Right cardiac atrium (tissue), 5 donors: ENCODE measurements around the gene LRRFIP1. TPM values are rescaled to one million over a fixed set of nuclear protein-coding genes. Genes with fewer than 3 reads are reported as not detected.
A peak's percentile ranks its signal among the peaks of the same experiment; 100 is the strongest.
"Not testable (repeated sequence)": the region's sequence is repeated elsewhere in the genome, so short reads cannot be mapped to it uniquely, and the experiment has no call there.

Experiments
- ATAC-seq, 2 donors: fragments of 200-7000 bp; cut with Tn5 transposase; one replicate each; pipeline versions ENCODE4 v1.8.0 to v1.9.1; 2020; ENCODE audit warnings: moderate library complexity in 2 of 2, mild to moderate bottlenecking in 1 of 2
- DNase-seq, 3 donors: peaks; one replicate each; pipeline ENCODE4 v3.0.0-alpha.2; 2020
- H3K27ac ChIP-seq: one replicate; pipeline ENCODE4 v1.5.1; 2013; ENCODE audit warnings: mild to moderate bottlenecking, low read length, control low read depth, moderate library complexity
- H3K27me3 ChIP-seq: one replicate; pipeline ENCODE4 v1.6.1; 2013; ENCODE audit not compliant: control insufficient read depth, insufficient read depth
- H3K4me1 ChIP-seq: one replicate; pipeline ENCODE4 v1.6.1; 2013; ENCODE audit warnings: low read length; ENCODE audit not compliant: control insufficient read depth, insufficient read depth
- H3K4me3 ChIP-seq: one replicate; pipeline ENCODE4 v1.5.1; 2013; ENCODE audit warnings: low read length, control low read depth
- H3K9me3 ChIP-seq: one replicate; pipeline ENCODE4 v1.6.1; 2013; ENCODE audit warnings: low read length; ENCODE audit not compliant: control insufficient read depth
- WGBS: extraction: QIAGEN DNeasy Blood & Tissue Kit; methylation state at CpG from one replicate; pipeline ENCODE4 v1.1.7; 2013; 5-methylcytosine and 5-hydroxymethylcytosine counted together
- intact Hi-C, 4 donors: fragments of 100-400 bp; cut with DNase I; formaldehyde crosslinking; loops; one replicate each; pipeline versions ENCODE4 v1.11.0 to v1.14.0; 2022 to 2023
- polyA plus RNA-seq: library from polyadenylated mRNA; stranded (reverse); fragments of 200-250 nt; gene quantifications from one replicate; pipeline ENCODE4 v1.2.3, GENCODE V29; 2013
- total RNA-seq, 4 donors: library from RNA; stranded (reverse); fragmentation: NEBNext Ultra II Directional; extraction: Animal tissue kit (Norgen Biotek cat#: 25700); gene quantifications; one replicate each; pipeline ENCODE4 v1.2.1, GENCODE V29; 2021
- donor health status: healthy with polysubstance abuse.
- donor health status: DM: no; HTN: yes; CAD: no.
- donor health status: DM: no; HTN: no; CAD: no.
- donor health status: DM: no; HTN: yes; CAD: no; lungs with severe emphysema.
- donor health status: DM: yes; HTN: yes; CAD: no.

Gene LRRFIP1
- total and polyA plus RNA-seq, 5 donors: 61.9 to 106 (median 87.8) TPM

- 31% methylated on average over 5 of the region's 5 CpGs for WGBS
- Histone ChIP-seq H3K9me3 (no peaks in the 10 kb centered on the region), H3K4me3 (peak overlapping the region; percentile 19), H3K27ac (peak overlapping the region; percentile 80), H3K27me3 (no peaks in the 10 kb centered on the region), H3K4me1 (peaks cover 19% of the 10 kb centered on the region)
- DNase-seq: no peak
- intact Hi-C loops: loop anchor here in 2 of 4 donors (2.0 to 10.0 kb wide), 2 partner anchors 69 to 91 kb away; no protein-coding TSS in a partner anchor
- ATAC-seq: no peak
Measured at GRCh38 chr2:237675316-237675715, 47.9 kb downstream of the LRRFIP1 start.

DNA sequence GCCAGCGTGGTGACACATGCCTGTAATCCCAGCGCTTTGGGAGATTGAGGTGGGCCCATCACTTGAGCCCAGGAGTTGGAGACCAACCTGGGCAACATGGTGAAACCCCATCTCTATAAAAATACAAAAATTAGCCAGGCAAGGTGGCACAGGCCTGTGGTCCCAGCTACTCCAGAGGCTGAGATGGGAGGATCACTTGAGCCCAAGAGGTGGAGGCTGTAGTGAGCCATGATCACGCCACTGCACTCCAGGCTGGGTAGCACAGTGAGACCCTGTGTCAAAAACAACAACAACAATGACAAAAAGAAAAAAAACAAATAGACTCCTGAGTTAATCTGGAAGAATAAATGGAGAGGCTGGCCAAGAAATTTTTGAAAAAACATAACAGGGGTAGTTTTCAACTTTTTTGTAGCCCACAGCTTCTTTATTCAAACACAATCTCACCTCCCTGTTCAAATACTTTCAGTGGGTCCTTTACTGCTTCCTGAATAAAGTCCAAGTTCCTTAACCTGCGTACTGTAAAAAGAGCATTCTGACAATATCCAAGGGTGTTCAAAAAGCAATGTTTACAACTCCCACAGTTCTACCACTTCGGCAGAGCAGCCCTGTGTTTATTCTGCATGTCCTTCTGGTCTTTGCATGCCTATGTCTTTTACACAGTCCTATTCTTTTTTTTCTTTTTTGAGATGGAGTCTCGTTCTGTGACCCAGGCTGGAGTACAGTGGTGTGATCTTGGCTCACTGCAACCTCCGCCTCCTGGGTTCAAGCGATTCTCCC lies 53.5 kb downstream of the LRRFIP1 start:
- DNase-seq (peak in 1 of 3 donors; percentile 21), ATAC-seq (no peak)
- Histone ChIP-seq H3K9me3 (no peaks in the 10 kb centered on the region), H3K27ac (no peak overlapping the region), H3K4me3 (no peak overlapping the region), H3K4me1 (peaks cover 13% of the 10 kb centered on the region), H3K27me3 (no peaks in the 10 kb centered on the region)
- WGBS: 91% methylated on average over 8 of the region's 8 CpGs
- intact Hi-C loops: no loop called here

GRCh38 chr2:237682151-237682550 lies 54.8 kb downstream of the LRRFIP1 start:
- Histone ChIP-seq H3K4me1 (peaks cover 13% of the 10 kb centered on the region), H3K27ac (peak overlapping the region; percentile 5)
- intact Hi-C loops: no loop called here

GRCh38 chr2:237682856-237683670 lies 55.7 kb downstream of the LRRFIP1 start:
- intact Hi-C loops: no loop called here
- Histone ChIP-seq H3K9me3 (no peaks in the 10 kb centered on the region), H3K27ac (peak overlapping the region; percentile 5), H3K27me3 (no peaks in the 10 kb centered on the region), H3K4me3 (no peak overlapping the region), H3K4me1 (peaks cover 10% of the 10 kb centered on the region)
- ATAC-seq (no peak), DNase-seq (peak in 1 of 3 donors; percentile 64)
- 64% methylated on average over 18 of the region's 18 CpGs for WGBS

More at GRCh38 chr2:237682151-237682550, 54.8 kb downstream of the LRRFIP1 start:
- Histone ChIP-seq H3K27me3 (no peaks in the 10 kb centered on the region), H3K9me3 (no peaks in the 10 kb centered on the region), H3K4me3 (no peak overlapping the region)
- WGBS: 45% methylated on average over 7 of the region's 7 CpGs
- DNase-seq (peak in 1 of 3 donors; percentile 50), ATAC-seq (no peak)

DNA sequence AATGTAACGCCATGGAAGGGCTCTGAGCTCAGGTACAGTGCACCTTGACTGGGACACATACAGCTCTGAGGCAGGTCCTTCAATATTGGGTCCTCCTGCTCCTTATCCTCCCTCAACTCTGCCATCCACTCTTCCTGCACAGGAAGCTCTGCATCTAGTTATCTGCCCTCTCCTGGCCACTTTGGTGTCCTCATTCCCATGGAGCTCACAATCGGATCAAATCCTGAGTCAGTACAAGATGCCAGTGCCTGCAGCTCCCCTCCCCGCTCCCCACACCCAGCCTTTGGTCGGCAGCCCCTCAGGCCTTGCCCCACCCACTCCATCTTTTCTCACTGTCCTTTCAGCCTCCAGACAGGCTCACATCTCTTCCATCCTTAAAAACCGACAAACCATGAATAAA lies 58.0 kb downstream of the LRRFIP1 start:
- Histone ChIP-seq H3K9me3 (no peaks in the 10 kb centered on the region), H3K4me3 (no peak overlapping the region), H3K27me3 (no peaks in the 10 kb centered on the region), H3K27ac (no peak overlapping the region), H3K4me1 (peaks cover 14% of the 10 kb centered on the region)
- intact Hi-C loops: loop anchor here in 1 of 4 donors (5.0 kb wide), 1 partner anchor 62 kb away; no protein-coding TSS in a partner anchor
- ATAC-seq (no peak), DNase-seq (no peak)
- 77% methylated on average over 5 of the region's 5 CpGs for WGBS

GRCh38 chr2:237686659-237687136 lies 59.3 kb downstream of the LRRFIP1 start:
- 75% methylated on average over 11 of the region's 11 CpGs for WGBS
- no peak for ATAC-seq

GRCh38 chr2:237688081-237688480 lies 60.7 kb downstream of the LRRFIP1 start:
- Histone ChIP-seq H3K4me1 (peaks cover 7% of the 10 kb centered on the region), H3K9me3 (no peaks in the 10 kb centered on the region), H3K27ac (peak overlapping the region; percentile 96), H3K4me3 (no peak overlapping the region), H3K27me3 (no peaks in the 10 kb centered on the region)
- DNase-seq (no peak), ATAC-seq (no peak)
- intact Hi-C loops: loop anchor here in 1 of 4 donors (5.0 kb wide), 1 partner anchor 59 kb away; no protein-coding TSS in a partner anchor
- WGBS: 72% methylated on average over 1 of the region's 1 CpG

More at GRCh38 chr2:237686659-237687136, 59.3 kb downstream of the LRRFIP1 start:
- peak in 1 of 3 donors; percentile 72 for DNase-seq
- Histone ChIP-seq H3K4me3 (no peak overlapping the region), H3K9me3 (no peaks in the 10 kb centered on the region), H3K27ac (no peak overlapping the region), H3K27me3 (no peaks in the 10 kb centered on the region), H3K4me1 (peaks cover 14% of the 10 kb centered on the region)
- intact Hi-C loops: loop anchor here in 1 of 4 donors (5.0 kb wide), 1 partner anchor 61 kb away; no protein-coding TSS in a partner anchor

DNA sequence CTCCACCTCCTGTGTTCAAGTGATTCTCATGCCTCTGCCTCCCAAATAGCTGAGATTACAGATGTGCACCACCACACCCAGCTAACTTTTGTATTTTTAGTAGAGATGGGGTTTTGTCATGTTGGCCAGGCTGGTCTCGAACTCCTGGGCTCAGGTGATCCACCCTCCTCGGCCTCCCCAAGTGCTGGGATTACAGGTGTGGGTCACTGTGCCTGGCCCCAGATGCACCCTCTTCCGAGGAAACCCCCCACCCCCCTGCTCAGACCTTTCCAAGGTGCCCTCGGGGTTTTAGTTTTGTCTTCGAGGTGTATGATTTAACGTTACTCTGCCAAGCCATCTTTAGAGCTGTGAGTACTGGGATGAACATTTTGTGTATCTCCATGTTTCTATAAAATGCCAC lies 61.2 kb downstream of the LRRFIP1 start:
- H3K4me3 ChIP-seq, ATAC-seq, H3K9me3 ChIP-seq, DNase-seq, H3K27me3 ChIP-seq, H3K4me1 ChIP-seq: not testable (repeated sequence)
- 97% methylated on average over 6 of the region's 6 CpGs for WGBS
- intact Hi-C loops: loop anchor here in 1 of 4 donors (5.0 kb wide), 1 partner anchor 59 kb away; no protein-coding TSS in a partner anchor
- peak overlapping the region; percentile 96 for H3K27ac ChIP-seq

DNA sequence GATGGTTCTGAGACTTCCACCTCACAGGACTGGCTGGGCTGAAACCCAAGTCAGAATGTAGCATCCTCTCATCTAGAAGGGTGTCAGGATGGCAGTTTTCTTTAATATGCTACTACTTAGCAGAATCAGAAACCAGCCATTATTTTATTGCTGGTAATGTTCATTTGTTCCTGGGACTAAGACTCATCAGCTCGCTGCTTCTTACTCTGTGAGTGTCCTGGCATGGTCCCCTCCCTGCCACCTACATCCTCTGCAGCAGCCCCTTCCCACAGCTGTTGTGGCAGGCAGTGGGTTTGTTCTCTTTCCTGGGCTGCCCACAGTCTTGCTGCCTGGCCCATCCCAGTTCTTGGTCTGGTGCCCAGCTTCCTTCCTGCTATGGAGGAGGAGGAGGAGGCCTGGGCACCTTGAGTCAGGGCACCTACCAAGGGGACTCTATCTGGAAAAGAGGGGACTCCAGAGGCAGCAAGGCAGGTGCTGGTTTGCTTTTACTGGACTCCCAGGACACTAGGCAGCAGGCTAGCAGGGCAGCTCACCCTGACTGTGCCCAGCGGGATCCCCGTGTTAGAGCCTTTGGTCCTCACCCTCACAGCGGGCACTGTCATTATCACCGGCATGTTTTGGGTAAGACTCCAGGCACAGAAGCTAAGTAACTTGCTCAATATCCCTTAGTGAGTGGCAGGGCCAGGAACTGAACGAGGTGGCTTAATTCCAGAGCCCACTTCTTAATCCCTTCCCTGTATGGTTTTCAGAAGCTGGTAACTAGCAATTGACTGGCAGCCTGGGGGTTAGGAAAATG lies 62.1 kb downstream of the LRRFIP1 start:
- Histone ChIP-seq H3K27me3 (no peaks in the 10 kb centered on the region), H3K4me1 (peaks cover 11% of the 10 kb centered on the region), H3K9me3 (no peaks in the 10 kb centered on the region), H3K4me3 (no peak overlapping the region), H3K27ac (peak overlapping the region; percentile 25)
- intact Hi-C loops: loop anchor here in 1 of 4 donors (5.0 kb wide), 2 partner anchors 43 to 58 kb away; no protein-coding TSS in a partner anchor
- WGBS: 77% methylated on average over 6 of the region's 6 CpGs
- peak; percentile 57 to 76 (median 75) for DNase-seq
- no peak for ATAC-seq
